B cell (primary cell): ENCODE data around the gene ARHGEF26. TPM values are rescaled to one million over a fixed set of nuclear protein-coding genes. Genes with fewer than 3 reads are reported as not detected.

Experiments
- ATAC-seq: fragments of 200-7000 bp; cut with Tn5 transposase; one replicate; pipeline ENCODE4 v1.10.0; 2021; ENCODE audit warnings: low read depth, mild to moderate bottlenecking, moderate number of reproducible peaks, moderate library complexity
- CTCF ChIA-PET: fragments of 350-600 bp; sonication (Branson Sonifier 250); formaldehyde crosslinking; loops from one replicate; lab custom pipeline; 2021; ENCODE audit warnings: antibody characterized with exemption, inconsistent platforms; lab: Charles Lee
- POLR2A ChIA-PET: fragments of 350-600 bp; sonication (Branson Sonifier 250); formaldehyde crosslinking; loops from one replicate; lab custom pipeline; 2021; ENCODE audit warnings: antibody characterized with exemption; lab: Charles Lee
- DNase-seq: peaks from one replicate; pipeline ENCODE4 v3.0.0; 2013
- H2AFZ ChIP-seq: 2 replicates; pipeline ENCODE4 v1.6.1; 2012; ENCODE audit warnings: mild to moderate bottlenecking, low read depth, low read length; ENCODE audit not compliant: insufficient read depth, poor library complexity, severe bottlenecking
- H3K27ac ChIP-seq, 2 donors: 1 replicate in 1 of 2; 2 replicates in 1 of 2; pipeline ENCODE4 v1.5.1; 2012 to 2013; ENCODE audit warnings: low read length in 2 of 2, mild to moderate bottlenecking in 2 of 2, moderate library complexity in 1 of 2
- H3K27me3 ChIP-seq, 4 experiments: fragments of 200-600 bp in 1 of 4; sonication (generic) in 1 of 4; replicated peaks in 1 of 4; 1 replicate in 2 of 4; 2 replicates in 2 of 4; pipeline versions ENCODE4 v1.6.1 to v1.7.0; 2013 to 2016; ENCODE audit warnings: low read length in 3 of 4, mild to moderate bottlenecking in 2 of 4, mixed read lengths in 1 of 4, moderate library complexity in 1 of 4; ENCODE audit not compliant: insufficient read depth in 4 of 4, control insufficient read depth in 3 of 4; ENCODE audit errors: control extremely low read depth in 1 of 4
- H3K36me3 ChIP-seq, 2 experiments: replicated peaks in 1 of 2; 1 replicate in 1 of 2; 2 replicates in 1 of 2; pipeline versions ENCODE4 v1.6.1 to v1.7.1; 2013; ENCODE audit warnings: low read length in 1 of 2; ENCODE audit not compliant: insufficient read depth in 2 of 2, control insufficient read depth in 1 of 2; ENCODE audit errors: control extremely low read depth in 1 of 2, extremely low read depth in 1 of 2
- H3K4me1 ChIP-seq, 2 donors: fragments of 200-600 bp in 1 of 2; sonication (generic) in 1 of 2; 1 replicate in 1 of 2; 2 replicates in 1 of 2; pipeline versions ENCODE4 v1.5.1 to v1.6.1; 2013 to 2017; ENCODE audit warnings: low read length in 2 of 2; ENCODE audit not compliant: control insufficient read depth in 2 of 2, insufficient read depth in 2 of 2
- H3K4me2 ChIP-seq: replicated peaks from 2 replicates; pipeline ENCODE3; 2012; ENCODE audit warnings: mild to moderate bottlenecking, low read depth, low read length; ENCODE audit not compliant: poor library complexity, severe bottlenecking
- H3K4me3 ChIP-seq, 5 experiments: fragments of 200-600 bp in 1 of 5; sonication (generic) in 1 of 5; 1 replicate in 3 of 5; 2 replicates in 2 of 5; pipeline versions ENCODE4 v1.5.1 to v1.7.0; 2011 to 2016; ENCODE audit warnings: low read length in 4 of 5, mild to moderate bottlenecking in 4 of 5, low read depth in 2 of 5, control low read depth in 1 of 5, moderate library complexity in 1 of 5; ENCODE audit not compliant: insufficient read depth in 1 of 5; ENCODE audit errors: control extremely low read depth in 1 of 5, extremely low read depth in 1 of 5
- H3K79me2 ChIP-seq: fragments of 200-600 bp; sonication (generic); one replicate; pipeline ENCODE4 v1.6.0; 2016; ENCODE audit warnings: low read length; ENCODE audit not compliant: control insufficient read depth, insufficient read depth
- H3K9ac ChIP-seq: fragments of 200-600 bp; sonication (generic); 2 replicates; pipeline ENCODE4 v1.6.1; 2017; ENCODE audit warnings: mild to moderate bottlenecking, low read length, moderate library complexity
- H3K9me3 ChIP-seq, 3 donors: one replicate each; pipeline versions ENCODE4 v1.6.1 to v1.7.1; 2013; ENCODE audit warnings: low read length in 2 of 3; ENCODE audit not compliant: control insufficient read depth in 2 of 3, insufficient read depth in 1 of 3; ENCODE audit errors: control extremely low read depth in 1 of 3
- H4K20me1 ChIP-seq: 2 replicates; pipeline ENCODE4 v1.6.0; 2012; ENCODE audit warnings: mild to moderate bottlenecking, low read length; ENCODE audit not compliant: insufficient read depth, control insufficient read depth, poor library complexity, severe bottlenecking
- H3K27ac Mint-ChIP-seq: one replicate; pipeline ENCODE4 v1.8.0; 2021; ENCODE audit warnings: mixed read lengths
- H3K27me3 Mint-ChIP-seq: one replicate; pipeline ENCODE4 v1.8.0; 2021; ENCODE audit warnings: mixed read lengths
- H3K4me1 Mint-ChIP-seq: one replicate; pipeline ENCODE4 v1.8.0; 2021; ENCODE audit warnings: mixed read lengths
- H3K4me3 Mint-ChIP-seq: one replicate; pipeline ENCODE4 v1.8.0; 2021; ENCODE audit warnings: mixed read lengths
- H3K9me3 Mint-ChIP-seq: one replicate; pipeline ENCODE4 v1.8.0; 2022; ENCODE audit warnings: mixed read lengths; ENCODE audit not compliant: insufficient read depth
- EZH2 ChIP-seq: IDR thresholded peaks from 2 replicates; pipeline ENCODE4 v1.6.1; 2012; ENCODE audit warnings: borderline replicate concordance, low read depth, mild to moderate bottlenecking, moderate library complexity, low read length; ENCODE audit not compliant: insufficient read depth, poor library complexity, severe bottlenecking
- WGBS: methylation state at CpG from one replicate; pipeline ENCODE4 v1.1.5; 2013; ENCODE audit warnings: missing lambda C conversion rate; ENCODE audit not compliant: insufficient coverage; 5-methylcytosine and 5-hydroxymethylcytosine counted together
- intact Hi-C: fragments of 100-400 bp; cut with micrococcal nuclease; formaldehyde crosslinking; loops from one replicate; pipeline ENCODE4 v1.10.0; 2022
- polyA plus RNA-seq: library from polyadenylated mRNA; depleted of rRNA; stranded (reverse); fragments of >200 nt; gene quantifications from 2 replicates; pipeline ENCODE4 v1.2.3, GENCODE V29; 2012
- total RNA-seq, 2 donors: library from RNA; stranded (reverse); fragments of 120-200 nt in 1 of 2; gene quantifications; 1 replicate in 1 of 2; 2 replicates in 1 of 2; pipeline versions ENCODE4 v1.2.3 to v1.2.4, GENCODE V29; 2013 to 2022
- TF ChIP-seq, protein P1 (sequence below): fragments of 200-600 bp; IDR thresholded peaks from one replicate; pipeline ENCODE4 v1.8.0; 2022; ENCODE audit warnings: antibody characterized with exemption, mild to moderate bottlenecking

Gene ARHGEF26
- total and polyA plus RNA-seq, 2 donors (not counting 1 experiment from before 2014, with no cell fraction given), result not detected

DNA sequence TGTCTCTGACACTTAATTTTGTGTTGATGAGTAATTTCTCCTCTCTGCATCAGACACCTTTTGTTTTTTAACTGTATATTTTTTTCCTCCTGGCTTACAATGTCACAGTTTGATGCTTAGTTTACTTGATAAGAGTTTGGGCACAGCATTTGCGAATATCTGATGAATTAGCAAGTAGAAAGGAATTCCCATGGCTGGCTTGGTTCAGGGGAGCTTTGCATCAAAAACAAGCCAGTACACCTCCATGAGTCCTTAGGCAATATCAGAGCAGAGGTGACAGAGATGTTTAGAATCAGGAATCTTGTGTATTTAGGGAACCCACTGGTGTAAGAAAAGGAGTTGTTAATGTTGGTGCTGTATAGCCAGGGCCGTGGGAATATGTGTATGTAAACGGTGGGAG lies 9.3 kb downstream of the ARHGEF26 start:
- DNase-seq (no peak), ATAC-seq (no peak)
- Histone ChIP-seq H2AFZ (no peak overlapping the region), H3K27ac (no peak overlapping the region), H3K36me3 (no peaks in the 10 kb centered on the region), H3K9me3 (no peaks in the 10 kb centered on the region), H3K27me3 (peaks cover 0 to 2% (median 0%) of the 10 kb centered on the region in 4 experiments), H3K9ac (no peak overlapping the region), H4K20me1 (no peaks in the 10 kb centered on the region), H3K4me1 (no peaks in the 10 kb centered on the region), H3K79me2 (no peaks in the 10 kb centered on the region), H3K4me3 (no peak overlapping the region), H3K4me2 (no peak overlapping the region)
- Mint-ChIP-seq H3K4me3 (no peak overlapping the region), H3K27ac (no peak overlapping the region), H3K27me3 (peaks cover 39% of the 10 kb centered on the region), H3K4me1 (no peaks in the 10 kb centered on the region), H3K9me3 (no peaks in the 10 kb centered on the region)
- ChIA-PET POLR2A (no interaction called here), CTCF (no interaction called here)
- intact Hi-C loops, result no loop called here
- 100% methylated on average over 1 of the region's 3 CpGs for WGBS
- TF ChIP-seq, protein P1, sequence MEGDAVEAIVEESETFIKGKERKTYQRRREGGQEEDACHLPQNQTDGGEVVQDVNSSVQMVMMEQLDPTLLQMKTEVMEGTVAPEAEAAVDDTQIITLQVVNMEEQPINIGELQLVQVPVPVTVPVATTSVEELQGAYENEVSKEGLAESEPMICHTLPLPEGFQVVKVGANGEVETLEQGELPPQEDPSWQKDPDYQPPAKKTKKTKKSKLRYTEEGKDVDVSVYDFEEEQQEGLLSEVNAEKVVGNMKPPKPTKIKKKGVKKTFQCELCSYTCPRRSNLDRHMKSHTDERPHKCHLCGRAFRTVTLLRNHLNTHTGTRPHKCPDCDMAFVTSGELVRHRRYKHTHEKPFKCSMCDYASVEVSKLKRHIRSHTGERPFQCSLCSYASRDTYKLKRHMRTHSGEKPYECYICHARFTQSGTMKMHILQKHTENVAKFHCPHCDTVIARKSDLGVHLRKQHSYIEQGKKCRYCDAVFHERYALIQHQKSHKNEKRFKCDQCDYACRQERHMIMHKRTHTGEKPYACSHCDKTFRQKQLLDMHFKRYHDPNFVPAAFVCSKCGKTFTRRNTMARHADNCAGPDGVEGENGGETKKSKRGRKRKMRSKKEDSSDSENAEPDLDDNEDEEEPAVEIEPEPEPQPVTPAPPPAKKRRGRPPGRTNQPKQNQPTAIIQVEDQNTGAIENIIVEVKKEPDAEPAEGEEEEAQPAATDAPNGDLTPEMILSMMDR, result no peak
- TF ChIP-seq EZH2, result no peak

DNA sequence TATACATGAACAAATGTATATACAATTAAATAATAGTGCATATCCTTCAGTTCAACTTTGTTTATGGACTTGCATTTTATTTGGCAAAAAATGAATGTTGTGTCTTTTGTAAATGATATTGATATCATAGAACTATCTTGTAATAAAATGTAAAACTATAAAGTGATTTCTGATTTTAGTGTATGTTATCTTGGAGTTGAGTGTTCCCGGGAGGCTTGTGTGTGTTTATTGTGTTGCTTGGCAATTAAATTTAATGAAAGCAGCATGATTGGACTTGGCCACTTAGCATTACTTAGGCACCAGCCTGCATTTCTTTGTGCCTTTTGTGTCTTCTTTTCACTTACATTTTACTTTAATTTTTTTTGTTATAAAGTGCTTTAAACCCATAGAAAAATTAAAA lies 10.6 kb downstream of the ARHGEF26 start:
- Histone ChIP-seq H2AFZ (no peak overlapping the region), H3K9me3 (no peaks in the 10 kb centered on the region), H3K4me1 (no peaks in the 10 kb centered on the region), H3K36me3 (no peaks in the 10 kb centered on the region), H3K4me3 (no peak overlapping the region), H3K79me2 (no peaks in the 10 kb centered on the region), H3K9ac (no peak overlapping the region), H4K20me1 (no peaks in the 10 kb centered on the region), H3K4me2 (no peak overlapping the region), H3K27ac (no peak overlapping the region), H3K27me3 (peaks cover 0 to 2% (median 0%) of the 10 kb centered on the region in 4 experiments)
- TF ChIP-seq, protein P1, result no peak
- no peak for TF ChIP-seq EZH2
- ChIA-PET CTCF (no interaction called here), POLR2A (no interaction called here)
- no peak overlapping the region for H3K27ac Mint-ChIP-seq
- no CpG with 5 or more reads among the region's 1 CpG for WGBS
- no peak overlapping the region for H3K4me3 Mint-ChIP-seq
- no peaks in the 10 kb centered on the region for H3K4me1 Mint-ChIP-seq
- H3K27me3 Mint-ChIP-seq, result peaks cover 34% of the 10 kb centered on the region
- ATAC-seq (no peak), DNase-seq (no peak)
- no peaks in the 10 kb centered on the region for H3K9me3 Mint-ChIP-seq
- intact Hi-C loops, result no loop called here
